Body of pancreas (tissue), 4 donors: ENCODE results near the gene AVPI1.

Experiments used
- POLR2A ChIP-seq, 3 donors: fragments of 450-650 bp; IDR thresholded peaks; one replicate each; pipeline ENCODE4 v1.6.1; 2016; ENCODE audit warnings: antibody characterized with exemption in 3 of 3, mild to moderate bottlenecking in 2 of 3
- TF ChIP-seq, protein P1 (sequence below), 7 experiments: fragments of 450-650 bp in 4 of 7; fragments of 200-600 bp in 3 of 7; sonication (generic) in 3 of 7; IDR thresholded peaks; one replicate each; pipeline ENCODE4 v1.5.1; 2016 to 2019; ENCODE audit warnings: antibody characterized with exemption in 7 of 7

- TF ChIP-seq, protein P1, sequence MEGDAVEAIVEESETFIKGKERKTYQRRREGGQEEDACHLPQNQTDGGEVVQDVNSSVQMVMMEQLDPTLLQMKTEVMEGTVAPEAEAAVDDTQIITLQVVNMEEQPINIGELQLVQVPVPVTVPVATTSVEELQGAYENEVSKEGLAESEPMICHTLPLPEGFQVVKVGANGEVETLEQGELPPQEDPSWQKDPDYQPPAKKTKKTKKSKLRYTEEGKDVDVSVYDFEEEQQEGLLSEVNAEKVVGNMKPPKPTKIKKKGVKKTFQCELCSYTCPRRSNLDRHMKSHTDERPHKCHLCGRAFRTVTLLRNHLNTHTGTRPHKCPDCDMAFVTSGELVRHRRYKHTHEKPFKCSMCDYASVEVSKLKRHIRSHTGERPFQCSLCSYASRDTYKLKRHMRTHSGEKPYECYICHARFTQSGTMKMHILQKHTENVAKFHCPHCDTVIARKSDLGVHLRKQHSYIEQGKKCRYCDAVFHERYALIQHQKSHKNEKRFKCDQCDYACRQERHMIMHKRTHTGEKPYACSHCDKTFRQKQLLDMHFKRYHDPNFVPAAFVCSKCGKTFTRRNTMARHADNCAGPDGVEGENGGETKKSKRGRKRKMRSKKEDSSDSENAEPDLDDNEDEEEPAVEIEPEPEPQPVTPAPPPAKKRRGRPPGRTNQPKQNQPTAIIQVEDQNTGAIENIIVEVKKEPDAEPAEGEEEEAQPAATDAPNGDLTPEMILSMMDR (IDR thresholded peaks at IDR 0.05): no peak
- TF ChIP-seq POLR2A (IDR thresholded peaks at IDR 0.05): no peak
Observed at GRCh38 chr10:97717627-97718026, 30.6 kb upstream of the AVPI1 start.
